Measurements from ENCODE around the gene DYNLT4.

- TF ChIP-seq CTCF (IDR thresholded peaks at IDR 0.05) (no peak), POLR2AphosphoS5 (IDR thresholded peaks at IDR 0.05; ENCODE audit: low read depth, low read length) (no peak), SIN3A (IDR thresholded peaks at IDR 0.05; ENCODE audit: borderline replicate concordance, insufficient read depth, low read depth, low read length) (no peak), REST (IDR thresholded peaks at IDR 0.05; ENCODE audit: insufficient read depth in 1 of 2, low read depth in 2 of 2, low read length in 1 of 2) (no peak), TCF7L2 (IDR thresholded peaks at IDR 0.05; ENCODE audit: low read depth, low read length) (no peak)
Measured at GRCh38 chr1:44828003-44828651, 21.0 kb upstream of the DYNLT4 start.
